Measurements from ENCODE around the gene KCNJ11.

The KCNJ11 gene

DNA sequence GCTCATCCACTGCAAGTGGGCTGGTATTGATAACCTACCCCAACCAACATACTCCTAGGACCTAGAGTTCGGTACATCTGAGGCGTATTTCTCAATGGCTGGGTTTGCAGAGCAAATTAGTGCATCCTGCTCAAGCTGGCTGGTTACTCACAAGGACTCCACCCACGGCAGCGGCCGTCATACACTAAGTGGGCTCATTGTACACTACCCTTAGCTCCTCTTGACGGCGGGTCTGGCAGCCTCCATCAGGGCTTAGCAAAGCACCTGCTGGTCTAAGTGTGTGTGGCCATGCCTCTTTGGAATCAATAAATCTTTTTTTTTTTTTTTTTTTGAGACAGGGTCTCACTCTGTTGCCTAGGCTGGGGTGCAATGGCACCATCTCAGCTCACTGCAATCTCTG is 20.2 kb upstream of the KCNJ11 start:
- TF ChIP-seq, protein P1, sequence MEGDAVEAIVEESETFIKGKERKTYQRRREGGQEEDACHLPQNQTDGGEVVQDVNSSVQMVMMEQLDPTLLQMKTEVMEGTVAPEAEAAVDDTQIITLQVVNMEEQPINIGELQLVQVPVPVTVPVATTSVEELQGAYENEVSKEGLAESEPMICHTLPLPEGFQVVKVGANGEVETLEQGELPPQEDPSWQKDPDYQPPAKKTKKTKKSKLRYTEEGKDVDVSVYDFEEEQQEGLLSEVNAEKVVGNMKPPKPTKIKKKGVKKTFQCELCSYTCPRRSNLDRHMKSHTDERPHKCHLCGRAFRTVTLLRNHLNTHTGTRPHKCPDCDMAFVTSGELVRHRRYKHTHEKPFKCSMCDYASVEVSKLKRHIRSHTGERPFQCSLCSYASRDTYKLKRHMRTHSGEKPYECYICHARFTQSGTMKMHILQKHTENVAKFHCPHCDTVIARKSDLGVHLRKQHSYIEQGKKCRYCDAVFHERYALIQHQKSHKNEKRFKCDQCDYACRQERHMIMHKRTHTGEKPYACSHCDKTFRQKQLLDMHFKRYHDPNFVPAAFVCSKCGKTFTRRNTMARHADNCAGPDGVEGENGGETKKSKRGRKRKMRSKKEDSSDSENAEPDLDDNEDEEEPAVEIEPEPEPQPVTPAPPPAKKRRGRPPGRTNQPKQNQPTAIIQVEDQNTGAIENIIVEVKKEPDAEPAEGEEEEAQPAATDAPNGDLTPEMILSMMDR (IDR thresholded peaks at IDR 0.05; ENCODE audit: low read depth, low read length), result no peak
- H3K4me3 ChIP-seq (ENCODE audit: low read depth, low read length), result no peak overlapping the region

DNA sequence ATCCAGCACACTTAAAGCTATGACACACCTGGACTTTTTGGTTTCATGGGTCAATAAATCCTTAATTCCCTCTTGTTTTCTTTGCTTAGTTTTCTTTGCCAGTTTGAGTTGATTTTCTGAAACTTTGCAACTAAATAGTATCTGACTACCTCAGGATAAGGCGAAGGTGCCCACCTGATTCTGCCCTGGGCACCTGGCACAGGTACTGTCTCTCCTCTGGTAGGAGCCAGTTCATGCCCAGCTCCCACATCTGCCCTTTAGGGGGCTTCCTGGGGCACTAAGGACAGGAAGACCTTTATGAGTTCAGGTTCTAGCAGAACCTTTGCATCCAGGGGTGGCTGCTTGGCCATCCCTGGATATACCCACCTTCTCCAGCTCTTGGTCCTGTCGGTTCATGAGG is 19.6 kb upstream of the KCNJ11 start:
- H3K4me3 ChIP-seq (ENCODE audit: low read depth, low read length), result no peak overlapping the region
- TF ChIP-seq, protein P1 (IDR thresholded peaks at IDR 0.05; ENCODE audit: low read depth, low read length), result no peak

DNA sequence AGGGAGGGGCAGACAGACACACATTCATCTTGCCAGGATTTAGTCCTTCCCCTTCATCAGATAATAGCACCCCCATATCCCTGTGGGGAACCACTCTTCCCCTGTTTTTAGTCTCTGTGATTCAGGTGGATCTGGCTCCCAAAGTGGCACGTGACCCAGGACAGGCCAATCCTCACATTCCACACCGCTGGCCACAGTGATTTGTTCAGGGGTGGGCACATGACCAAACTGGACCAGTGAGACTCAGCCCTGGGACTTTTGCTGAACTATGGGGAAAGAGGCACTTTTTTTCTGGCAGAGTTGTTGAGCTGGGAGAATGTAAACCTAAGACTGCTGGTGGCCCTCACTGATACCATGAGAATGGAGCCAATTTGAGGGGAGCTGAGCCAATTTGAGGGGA is 19.1 kb upstream of the KCNJ11 start:
- TF ChIP-seq, protein P1 (IDR thresholded peaks at IDR 0.05; ENCODE audit: low read depth, low read length), result no peak
- no peak overlapping the region for H3K4me3 ChIP-seq (ENCODE audit: low read depth, low read length)

DNA sequence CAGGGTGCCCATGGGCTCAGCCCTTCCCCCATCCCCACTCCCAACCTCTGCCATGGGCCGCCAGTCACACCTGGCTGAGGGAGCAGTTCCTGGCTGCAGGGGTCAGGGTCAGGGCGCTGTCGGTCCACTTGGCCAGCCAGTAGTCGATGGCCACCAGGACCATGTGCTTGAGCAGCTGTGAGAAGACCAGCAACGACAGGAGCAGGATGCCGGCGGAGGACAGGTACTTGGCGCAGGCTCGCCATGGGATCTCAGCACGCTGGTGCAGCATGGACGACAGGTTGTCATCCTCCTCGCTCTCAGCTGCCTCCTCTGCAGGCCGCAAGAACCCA is 18.3 kb upstream of the KCNJ11 start:
- TF ChIP-seq, protein P1 (IDR thresholded peaks at IDR 0.05; ENCODE audit: low read depth, low read length), result no peak
- H3K4me3 ChIP-seq (ENCODE audit: low read depth, low read length), result no peak overlapping the region

DNA sequence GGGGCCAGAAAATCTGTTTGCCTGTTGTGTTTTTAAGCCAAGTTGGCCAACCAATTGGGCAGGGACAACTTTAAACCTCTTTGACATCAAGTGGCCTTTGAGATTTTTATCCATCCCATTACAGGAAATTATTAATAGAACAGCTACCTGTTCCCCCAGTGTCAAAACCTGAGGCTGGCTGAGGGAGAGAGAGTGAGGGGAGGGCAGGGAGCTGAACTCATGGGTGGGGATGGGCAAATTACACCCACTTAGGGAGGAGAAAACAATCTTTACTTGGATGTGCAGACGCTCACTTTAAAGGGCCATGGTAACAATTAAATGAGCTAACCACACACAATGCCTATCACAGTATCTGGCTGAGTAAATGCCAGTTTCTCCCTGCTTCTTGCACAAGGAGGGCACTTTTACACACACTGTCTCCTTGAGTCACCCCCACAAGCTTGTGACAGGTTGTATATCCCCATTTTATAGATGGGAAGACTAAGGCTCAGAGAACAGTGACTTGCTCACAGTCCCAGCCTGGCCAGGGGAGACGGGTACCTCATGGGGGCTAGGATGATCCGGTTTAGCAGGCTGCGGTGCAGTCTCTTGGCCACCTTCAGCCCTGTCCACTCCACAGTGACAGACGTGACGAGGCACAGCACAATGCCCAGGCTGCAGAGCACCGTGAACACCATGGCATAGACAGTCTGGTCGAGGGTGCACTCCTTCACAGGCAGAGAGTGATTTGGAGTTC is 17.8 kb upstream of the KCNJ11 start:
- TF ChIP-seq, protein P1 (IDR thresholded peaks at IDR 0.05; ENCODE audit: low read depth, low read length), result no peak

DNA sequence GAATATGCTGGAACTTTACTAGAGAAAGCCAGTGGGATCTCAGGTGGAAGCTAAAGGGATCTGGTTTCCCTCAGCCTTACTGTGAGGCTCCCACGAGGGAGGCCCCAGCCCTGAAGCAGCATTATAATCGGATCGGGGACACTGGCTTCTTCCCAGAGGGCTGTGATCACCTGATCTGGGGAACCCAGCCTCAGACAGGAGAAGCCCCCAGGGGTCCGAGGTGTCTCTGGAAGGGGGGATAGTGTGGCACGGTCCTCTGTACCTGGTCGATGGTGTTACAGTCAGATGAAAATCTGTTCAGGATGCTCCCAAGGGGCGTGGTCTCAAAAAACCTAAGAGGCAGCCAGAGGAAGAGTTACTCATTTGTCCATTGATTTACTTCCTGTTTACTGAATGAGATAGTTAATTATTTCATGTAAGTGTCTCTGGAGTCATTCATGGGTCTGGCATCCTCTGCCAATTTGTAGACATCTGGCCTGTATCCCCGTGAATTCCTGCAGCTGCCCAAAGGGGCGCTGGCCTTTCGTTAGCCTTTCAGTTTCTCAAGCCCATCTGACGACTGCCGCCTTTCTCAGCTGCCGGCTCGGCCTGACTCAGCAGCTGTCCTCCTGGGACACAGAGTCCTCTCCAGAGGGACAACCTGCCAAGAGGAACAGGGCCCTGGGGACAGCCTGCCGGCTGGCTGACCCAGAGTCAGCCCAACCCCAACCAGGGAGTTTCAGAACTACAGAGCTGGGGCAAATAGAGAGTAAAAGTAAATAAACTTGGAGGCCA is 17.0 kb upstream of the KCNJ11 start:
- H3K4me3 ChIP-seq (ENCODE audit: low read depth, low read length), result 0 out of 2 replicates have a peak overlapping the region, but pooled peaks have one; percentile 8
- TF ChIP-seq, protein P1 (IDR thresholded peaks at IDR 0.05; ENCODE audit: low read depth, low read length), result no peak

More for the DNA sequence above, 17.8 kb upstream of the KCNJ11 start:
- H3K4me3 ChIP-seq (ENCODE audit: low read depth, low read length), result no peak overlapping the region
